ENCODE measurements around the gene SPARC. TPM values are rescaled to one million over a fixed set of nuclear protein-coding genes. Genes with fewer than 3 reads are reported as not detected.

The SPARC gene
- total RNA-seq, 4 donors from 2014 or later = 47.6 to 177 (median 68.6) TPM

DNA sequence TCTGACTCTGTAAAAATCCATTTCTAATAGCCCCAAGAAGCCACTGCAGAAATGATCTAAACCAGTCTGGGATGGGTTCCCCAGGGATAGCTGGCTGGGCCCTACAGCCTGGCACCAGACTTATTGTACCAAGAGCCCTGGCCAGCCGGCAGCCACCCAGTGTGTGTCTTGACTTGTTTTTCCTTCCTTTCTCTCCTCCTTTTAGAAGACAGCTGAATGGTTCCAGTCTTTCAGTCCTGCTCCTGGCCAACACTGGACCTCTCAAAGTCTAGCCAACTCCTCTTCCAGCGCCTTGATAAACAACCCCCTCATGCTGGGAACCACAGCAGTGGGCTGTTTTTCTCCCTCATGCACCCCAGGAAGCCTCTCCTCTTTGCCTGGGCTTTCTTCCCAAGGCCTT lies 37.6 kb upstream of the SPARC start:
- no peak for DNase-seq
- TF ChIP-seq, protein P1, sequence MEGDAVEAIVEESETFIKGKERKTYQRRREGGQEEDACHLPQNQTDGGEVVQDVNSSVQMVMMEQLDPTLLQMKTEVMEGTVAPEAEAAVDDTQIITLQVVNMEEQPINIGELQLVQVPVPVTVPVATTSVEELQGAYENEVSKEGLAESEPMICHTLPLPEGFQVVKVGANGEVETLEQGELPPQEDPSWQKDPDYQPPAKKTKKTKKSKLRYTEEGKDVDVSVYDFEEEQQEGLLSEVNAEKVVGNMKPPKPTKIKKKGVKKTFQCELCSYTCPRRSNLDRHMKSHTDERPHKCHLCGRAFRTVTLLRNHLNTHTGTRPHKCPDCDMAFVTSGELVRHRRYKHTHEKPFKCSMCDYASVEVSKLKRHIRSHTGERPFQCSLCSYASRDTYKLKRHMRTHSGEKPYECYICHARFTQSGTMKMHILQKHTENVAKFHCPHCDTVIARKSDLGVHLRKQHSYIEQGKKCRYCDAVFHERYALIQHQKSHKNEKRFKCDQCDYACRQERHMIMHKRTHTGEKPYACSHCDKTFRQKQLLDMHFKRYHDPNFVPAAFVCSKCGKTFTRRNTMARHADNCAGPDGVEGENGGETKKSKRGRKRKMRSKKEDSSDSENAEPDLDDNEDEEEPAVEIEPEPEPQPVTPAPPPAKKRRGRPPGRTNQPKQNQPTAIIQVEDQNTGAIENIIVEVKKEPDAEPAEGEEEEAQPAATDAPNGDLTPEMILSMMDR (IDR thresholded peaks at IDR 0.05) = no peak
- TF ChIP-seq POLR2A (IDR thresholded peaks at IDR 0.05) = no peak
- Histone ChIP-seq H3K4me1 (no peaks in the 10 kb centered on the region), H3K36me3 (no peaks in the 10 kb centered on the region), H3K9me3 (no peaks in the 10 kb centered on the region), H3K27me3 (no peaks in the 10 kb centered on the region), H3K27ac (no peak overlapping the region), H3K4me3 (no peak overlapping the region)

DNA sequence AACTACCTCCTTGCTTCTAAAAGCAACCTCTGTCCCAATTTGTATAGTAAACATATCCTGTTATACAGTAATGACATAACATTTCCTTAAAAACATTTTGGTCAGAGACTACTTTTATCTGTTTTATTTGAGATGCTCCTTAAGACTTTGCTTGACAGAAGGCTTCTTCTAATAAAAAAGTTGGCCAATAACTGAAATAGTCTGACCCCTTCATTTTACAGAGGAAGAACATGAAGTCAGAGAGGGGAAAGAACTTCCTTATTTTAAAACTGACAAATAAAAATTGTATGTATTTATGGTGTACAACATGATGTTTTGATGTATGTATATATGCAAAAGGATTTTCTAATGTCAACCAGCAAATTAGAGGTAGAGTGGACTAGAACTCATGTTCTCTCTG lies 35.8 kb upstream of the SPARC start:
- no peaks in the 10 kb centered on the region for H3K4me1 ChIP-seq

GRCh38 chr5:151721812-151722391 lies 35.2 kb upstream of the SPARC start:
- no peak for TF ChIP-seq POLR2A (IDR thresholded peaks at IDR 0.05)
- TF ChIP-seq, protein P1 (IDR thresholded peaks at IDR 0.05) = no peak
- no peak for DNase-seq
- H3K27me3 ChIP-seq = no peaks in the 10 kb centered on the region
- H3K27ac ChIP-seq = no peak overlapping the region
- H3K4me1 ChIP-seq = no peaks in the 10 kb centered on the region
- H3K9me3 ChIP-seq = no peaks in the 10 kb centered on the region
- H3K4me3 ChIP-seq = no peak overlapping the region
- no peaks in the 10 kb centered on the region for H3K36me3 ChIP-seq

More for the DNA sequence above, 35.8 kb upstream of the SPARC start:
- H3K36me3 ChIP-seq = no peaks in the 10 kb centered on the region
- TF ChIP-seq, protein P1 (IDR thresholded peaks at IDR 0.05) = no peak
- TF ChIP-seq POLR2A (IDR thresholded peaks at IDR 0.05) = no peak
- no peak for DNase-seq
- no peaks in the 10 kb centered on the region for H3K9me3 ChIP-seq
- no peak overlapping the region for H3K4me3 ChIP-seq
- no peaks in the 10 kb centered on the region for H3K27me3 ChIP-seq
- H3K27ac ChIP-seq = no peak overlapping the region

- Histone ChIP-seq H3K27ac (no peak overlapping the region), H3K9me3 (no peaks in the 10 kb centered on the region), H3K27me3 (no peaks in the 10 kb centered on the region), H3K4me1 (no peaks in the 10 kb centered on the region), H3K36me3 (no peaks in the 10 kb centered on the region), H3K4me3 (no peak overlapping the region)
- no peak for TF ChIP-seq POLR2A (IDR thresholded peaks at IDR 0.05)
- TF ChIP-seq, protein P1 (IDR thresholded peaks at IDR 0.05) = no peak
- no peak for DNase-seq
These were observed 34.5 kb upstream of the SPARC start for GRCh38 chr5:151721087-151721646.

DNA sequence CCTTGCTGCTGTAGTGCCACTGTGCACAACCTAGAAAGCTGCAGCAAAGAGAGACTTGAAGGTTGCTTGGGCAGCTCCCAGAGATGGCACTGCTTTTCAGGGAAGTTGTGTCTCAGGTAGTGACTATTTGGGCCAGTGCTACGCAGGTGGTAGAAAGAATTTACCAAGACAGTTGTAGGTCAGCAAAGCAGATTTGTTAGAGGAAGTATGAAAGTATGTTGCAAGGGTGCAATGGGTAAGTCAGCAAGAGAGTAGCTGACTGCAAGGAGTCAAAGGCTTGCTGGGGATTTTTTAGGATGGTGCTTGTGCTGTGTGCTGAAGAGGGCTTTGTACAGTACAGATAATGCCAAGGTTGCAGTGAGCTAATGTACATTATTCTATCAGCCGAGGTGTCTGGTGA lies 33.5 kb upstream of the SPARC start:
- Histone ChIP-seq H3K9me3 (no peaks in the 10 kb centered on the region), H3K36me3 (no peaks in the 10 kb centered on the region), H3K4me3 (no peak overlapping the region), H3K27ac (no peak overlapping the region), H3K4me1 (no peaks in the 10 kb centered on the region), H3K27me3 (no peaks in the 10 kb centered on the region)
- DNase-seq = no peak
- TF ChIP-seq POLR2A (IDR thresholded peaks at IDR 0.05) = no peak
- TF ChIP-seq, protein P1 (IDR thresholded peaks at IDR 0.05) = no peak

Data from Peyer's patch (tissue), 4 donors.